Thymus (tissue), 11 donors: ENCODE results near the gene FCHO1. TPM values are rescaled to one million over a fixed set of nuclear protein-coding genes. Genes with fewer than 3 reads are reported as not detected.

Experiments used
- DNase-seq, 9 donors: peaks; one replicate each; pipeline ENCODE4 v3.0.0-alpha.2; 2013; ENCODE audit warnings: low spot score in 9 of 9, low read depth in 6 of 9, missing footprints in 1 of 9
- H3K27ac ChIP-seq, 2 donors: one replicate each; pipeline ENCODE4 v1.5.1; 2013; ENCODE audit warnings: control low read depth in 1 of 2, low read depth in 1 of 2, low read length in 1 of 2, mild to moderate bottlenecking in 1 of 2, moderate library complexity in 1 of 2
- H3K27me3 ChIP-seq, 2 donors: one replicate each; pipeline ENCODE4 v1.5.1; 2013; ENCODE audit warnings: low read length in 1 of 2; ENCODE audit not compliant: control insufficient read depth in 2 of 2, insufficient read depth in 1 of 2
- H3K36me3 ChIP-seq, 2 donors: one replicate each; pipeline ENCODE4 v1.5.1; 2013; ENCODE audit warnings: low read length in 1 of 2, mild to moderate bottlenecking in 1 of 2, moderate library complexity in 1 of 2; ENCODE audit not compliant: control insufficient read depth in 2 of 2, insufficient read depth in 2 of 2
- H3K4me1 ChIP-seq, 2 donors: one replicate each; pipeline ENCODE4 v1.5.1; 2013; ENCODE audit warnings: low read length in 2 of 2; ENCODE audit not compliant: control insufficient read depth in 2 of 2, insufficient read depth in 2 of 2
- H3K4me3 ChIP-seq, 2 donors: one replicate each; pipeline ENCODE4 v1.5.1; 2013; ENCODE audit warnings: low read length in 2 of 2, control low read depth in 1 of 2, mild to moderate bottlenecking in 1 of 2
- H3K9me3 ChIP-seq, 2 donors: one replicate each; pipeline ENCODE4 v1.5.1; 2013; ENCODE audit warnings: low read length in 1 of 2, mild to moderate bottlenecking in 1 of 2; ENCODE audit not compliant: control insufficient read depth in 2 of 2, insufficient read depth in 1 of 2
- WGBS: extraction: QIAGEN DNeasy Blood & Tissue Kit; methylation state at CpG from one replicate; pipeline ENCODE4 v1.1.7; 2013; 5-methylcytosine and 5-hydroxymethylcytosine counted together
- polyA plus RNA-seq: library from polyadenylated mRNA; stranded (reverse); fragments of 200-250 nt; gene quantifications from one replicate; pipeline ENCODE4 v1.2.3, GENCODE V29; 2013
- total RNA-seq: library from RNA; stranded (reverse); fragments of 120-200 nt; gene quantifications from one replicate; pipeline ENCODE4 v1.2.4, GENCODE V29; 2013
- donor health status: healthy.

Gene FCHO1
- total and polyA plus RNA-seq, 2 donors = 16.4 to 28.2 TPM

DNA sequence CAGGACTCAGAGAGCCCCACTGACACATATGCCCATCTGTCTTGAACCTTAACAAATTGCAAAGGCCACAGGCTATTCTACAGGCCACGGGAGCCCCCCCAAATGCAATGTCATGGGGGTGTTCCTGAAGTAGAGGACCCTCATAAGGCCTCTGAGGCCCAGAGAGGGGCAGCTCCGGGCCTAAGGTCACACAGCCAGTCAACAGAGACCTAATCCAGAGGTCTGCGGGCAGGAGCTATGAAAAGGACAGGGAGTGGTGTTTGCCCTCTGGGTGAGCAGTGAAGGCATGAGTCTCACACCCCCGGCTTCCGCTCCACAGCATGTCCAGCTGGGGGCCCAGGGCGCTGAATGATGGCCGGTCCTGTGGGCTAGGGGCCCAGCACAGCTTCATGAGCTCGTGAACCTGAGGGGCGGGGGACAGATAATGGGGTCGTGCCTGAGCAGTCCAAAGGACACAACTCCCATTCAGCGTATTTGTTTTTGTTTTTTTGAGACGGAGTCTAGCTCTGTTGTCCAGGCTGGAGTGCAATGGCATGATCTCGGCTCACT is 75.3 kb downstream of the FCHO1 start:
- H3K27ac ChIP-seq = no peak overlapping the region
- no peaks in the 10 kb centered on the region for H3K27me3 ChIP-seq
- peaks cover 0 to 6% of the 10 kb centered on the region in 2 donors for H3K9me3 ChIP-seq
- DNase-seq = no peak
- WGBS = 94% methylated on average over 13 of the region's 13 CpGs
- H3K36me3 ChIP-seq = peaks cover 15 to 23% of the 10 kb centered on the region in 2 donors
- no peak overlapping the region for H3K4me3 ChIP-seq
- no peaks in the 10 kb centered on the region for H3K4me1 ChIP-seq

DNA sequence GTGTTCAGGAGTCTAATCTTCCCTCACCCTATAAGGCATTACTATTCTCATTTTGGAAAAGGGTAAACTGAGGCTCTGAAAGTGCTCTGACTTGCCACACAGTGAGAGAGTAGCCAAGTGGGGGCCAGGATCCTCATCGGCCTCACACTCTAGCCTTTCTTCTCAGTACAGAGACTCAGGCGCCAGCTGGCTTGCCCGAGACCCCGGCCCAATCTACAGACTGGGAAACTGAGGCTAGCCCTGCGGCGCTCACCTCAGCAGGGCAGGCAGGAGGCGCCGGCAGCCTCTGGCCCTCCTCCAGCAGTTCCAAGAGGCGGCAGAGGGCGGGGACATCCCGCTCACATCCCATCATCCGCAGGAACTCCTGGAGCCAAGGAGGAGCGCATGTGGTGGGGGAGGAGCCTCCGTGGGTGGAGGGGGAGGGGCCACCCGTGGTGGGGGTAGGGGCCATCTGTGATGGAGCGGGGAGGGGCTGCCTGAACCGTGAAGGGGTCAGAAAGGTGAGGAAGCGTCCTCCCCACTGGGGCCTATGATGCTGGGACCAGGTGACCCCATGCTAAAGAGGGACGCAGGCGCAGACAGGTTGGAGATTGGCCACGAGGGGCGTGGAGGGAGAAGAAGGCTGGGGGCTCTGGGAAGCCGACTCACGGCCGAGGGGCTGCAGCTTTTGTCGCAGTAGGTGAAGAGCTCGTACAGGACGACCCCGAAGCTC is 78.7 kb downstream of the FCHO1 start:
- DNase-seq = no peak
- H3K9me3 ChIP-seq = peaks cover 0 to 6% of the 10 kb centered on the region in 2 donors
- no peaks in the 10 kb centered on the region for H3K4me1 ChIP-seq
- H3K4me3 ChIP-seq = no peak overlapping the region
- WGBS = 91% methylated on average over 29 of the region's 29 CpGs
- H3K27ac ChIP-seq = no peak overlapping the region
- H3K36me3 ChIP-seq = peaks cover 30 to 42% of the 10 kb centered on the region in 2 donors
- no peaks in the 10 kb centered on the region for H3K27me3 ChIP-seq

DNA sequence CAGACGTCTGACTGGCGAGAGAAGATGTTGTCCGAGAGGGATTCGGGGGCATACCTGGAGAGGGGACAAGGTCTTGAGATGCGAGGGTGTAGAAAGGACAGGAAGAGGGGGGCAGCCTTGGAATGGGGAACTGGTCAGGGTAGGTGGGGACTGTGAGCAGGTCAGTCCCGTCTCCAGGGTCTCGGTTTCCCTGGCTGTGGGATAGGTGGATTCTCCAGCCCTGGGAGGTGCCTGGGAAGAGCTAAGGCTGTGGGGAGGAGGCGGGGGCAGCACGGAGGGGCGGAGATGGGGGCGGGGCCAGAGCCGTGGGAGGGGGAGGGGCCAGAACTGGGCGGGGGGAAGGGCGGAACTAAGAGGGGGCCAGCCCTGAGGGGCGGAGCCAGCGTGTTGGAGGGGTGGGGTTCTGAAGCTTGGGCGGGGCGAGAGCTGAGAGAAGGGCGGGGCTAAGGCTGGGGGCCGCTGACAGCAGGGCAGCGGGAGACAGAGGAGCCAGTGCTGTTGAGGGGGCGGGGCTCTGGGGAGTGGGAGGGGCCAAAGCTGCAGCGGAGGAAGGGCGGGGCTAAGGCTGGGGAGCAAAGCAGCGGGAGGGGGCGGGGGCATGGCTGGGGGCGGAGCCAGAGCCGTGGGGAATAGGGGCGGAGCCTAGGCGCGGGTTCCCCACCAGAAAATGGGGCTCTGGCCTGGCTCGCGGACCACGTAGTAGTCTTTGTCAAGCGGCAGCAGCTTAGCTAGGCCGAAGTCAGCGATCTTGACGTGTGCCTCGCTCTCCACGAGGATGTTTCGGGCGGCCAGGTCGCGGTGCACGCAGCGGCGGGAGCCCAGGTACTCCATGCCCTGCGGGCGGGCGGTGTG is 79.5 kb downstream of the FCHO1 start:
- H3K4me3 ChIP-seq = no peak overlapping the region

DNA sequence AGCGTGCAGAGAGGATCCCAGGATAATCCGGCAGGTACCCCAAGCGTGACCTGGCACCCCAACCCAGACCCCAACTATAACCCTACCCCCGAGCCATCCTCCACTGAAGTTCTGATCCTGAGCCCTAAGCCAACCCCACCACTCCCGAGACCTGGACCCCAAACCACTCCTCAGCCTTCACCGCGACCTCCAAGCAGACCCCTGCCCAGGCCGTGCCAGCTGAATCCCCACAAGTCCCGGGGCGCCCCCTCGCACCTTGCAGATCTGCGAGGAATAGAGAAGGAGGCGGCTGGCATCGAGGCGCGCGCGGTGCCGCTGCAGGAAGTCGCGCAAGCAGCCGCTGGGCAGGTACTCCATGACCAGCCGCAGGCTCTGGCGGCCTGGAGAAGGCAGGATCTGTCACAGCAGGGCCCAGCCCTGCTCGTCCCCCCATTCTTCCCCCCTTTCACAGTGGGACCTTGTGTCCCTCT is 80.2 kb downstream of the FCHO1 start:
- WGBS = 95% methylated on average over 25 of the region's 25 CpGs
- Histone ChIP-seq H3K27me3 (no peaks in the 10 kb centered on the region), H3K9me3 (peaks cover 0 to 6% of the 10 kb centered on the region in 2 donors), H3K36me3 (peaks cover 27 to 54% of the 10 kb centered on the region in 2 donors), H3K27ac (no peak overlapping the region), H3K4me3 (no peak overlapping the region), H3K4me1 (no peaks in the 10 kb centered on the region)
- DNase-seq = no peak

More for the DNA sequence above, 79.5 kb downstream of the FCHO1 start:
- Histone ChIP-seq H3K9me3 (peaks cover 0 to 6% of the 10 kb centered on the region in 2 donors), H3K4me1 (no peaks in the 10 kb centered on the region), H3K27me3 (no peaks in the 10 kb centered on the region), H3K27ac (no peak overlapping the region), H3K36me3 (peaks cover 26 to 49% of the 10 kb centered on the region in 2 donors)
- 92% methylated on average over 50 of the region's 50 CpGs for WGBS
- DNase-seq = no peak

DNA sequence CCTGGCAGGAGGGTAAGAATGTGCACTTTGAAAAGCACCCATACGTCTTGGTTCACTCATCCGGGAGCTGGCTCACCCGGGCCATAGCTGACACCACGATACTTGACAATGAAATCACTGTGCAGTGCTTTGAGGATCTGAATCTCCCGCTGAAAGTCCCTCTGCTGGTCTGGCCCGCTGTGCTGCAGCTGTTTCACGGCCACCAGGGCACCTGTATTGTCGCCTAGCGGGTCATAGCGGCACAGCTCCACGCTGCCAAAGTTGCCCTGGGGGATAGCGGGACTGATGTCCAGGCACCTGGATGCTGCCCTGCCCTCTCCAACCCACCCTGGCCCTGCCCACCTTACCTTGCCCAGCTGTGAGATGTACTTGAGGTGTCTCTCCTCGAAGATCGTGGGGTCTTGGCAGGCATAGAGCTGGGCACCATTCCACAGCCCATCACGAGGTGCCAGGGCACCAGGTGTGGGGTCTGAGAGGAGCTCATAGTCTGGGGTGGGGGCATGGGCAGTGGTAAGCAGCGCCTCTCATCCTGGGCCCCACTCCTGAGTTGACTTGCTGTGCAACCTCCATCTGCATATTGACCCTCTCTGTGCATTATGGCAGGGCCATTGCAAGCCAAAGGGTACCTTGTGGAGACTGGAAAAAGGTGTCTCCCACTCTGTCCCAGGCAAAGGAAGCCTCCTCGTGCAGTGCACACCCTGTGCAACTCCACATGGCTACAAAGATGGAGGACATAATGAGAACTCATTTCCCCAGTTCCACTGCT is 81.3 kb downstream of the FCHO1 start:
- 97% methylated on average over 17 of the region's 17 CpGs for WGBS
- Histone ChIP-seq H3K9me3 (peaks cover 0 to 6% of the 10 kb centered on the region in 2 donors), H3K27ac (no peak overlapping the region), H3K36me3 (peaks cover 29 to 60% of the 10 kb centered on the region in 2 donors), H3K4me1 (no peaks in the 10 kb centered on the region), H3K27me3 (no peaks in the 10 kb centered on the region), H3K4me3 (no peak overlapping the region)
- DNase-seq = no peak

DNA sequence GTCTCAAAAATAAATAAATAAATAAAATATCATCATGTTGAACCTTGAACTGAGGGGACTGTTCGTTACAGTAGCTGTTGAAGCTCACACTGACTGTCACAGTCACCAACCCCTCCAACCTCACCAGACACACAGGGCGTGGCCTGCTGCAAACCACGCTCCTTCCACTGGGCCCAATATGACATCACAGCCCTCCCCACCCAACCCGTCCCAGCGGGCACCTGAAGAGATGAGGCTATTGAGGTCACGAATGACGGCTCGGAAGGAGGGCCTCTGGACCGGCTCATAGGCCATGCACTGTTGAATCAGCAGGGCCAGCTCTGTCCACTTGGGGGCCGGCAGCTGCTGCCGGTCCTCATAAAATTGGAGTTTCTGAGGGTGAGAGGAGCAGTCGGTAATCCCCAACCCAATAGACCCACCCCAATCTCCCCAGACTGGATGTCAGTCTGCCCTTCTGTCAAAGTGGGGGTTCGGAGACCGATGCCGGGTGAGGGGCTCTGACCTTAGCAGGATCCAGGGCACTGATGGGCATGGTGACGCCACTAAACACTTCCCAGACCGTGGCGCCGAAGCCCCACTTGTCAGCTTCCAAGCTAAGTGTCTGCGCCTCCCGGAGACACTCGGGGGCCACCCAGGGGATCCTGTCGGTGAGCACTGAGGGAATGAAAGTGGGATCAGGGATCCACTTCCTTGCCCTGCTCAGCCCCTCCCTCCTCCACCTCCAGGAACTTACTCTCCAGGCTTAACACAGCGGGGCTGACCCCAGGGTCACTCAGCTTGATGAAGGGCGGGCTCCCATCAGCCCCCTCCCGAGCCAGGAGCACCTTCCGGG is 83.3 kb downstream of the FCHO1 start:
- Histone ChIP-seq H3K27ac (no peak overlapping the region), H3K9me3 (peaks cover 0 to 6% of the 10 kb centered on the region in 2 donors), H3K27me3 (no peaks in the 10 kb centered on the region), H3K36me3 (peaks cover 46 to 72% of the 10 kb centered on the region in 2 donors), H3K4me1 (no peaks in the 10 kb centered on the region), H3K4me3 (no peak overlapping the region)
- WGBS = 97% methylated on average over 27 of the region's 27 CpGs
- no peak for DNase-seq

DNA sequence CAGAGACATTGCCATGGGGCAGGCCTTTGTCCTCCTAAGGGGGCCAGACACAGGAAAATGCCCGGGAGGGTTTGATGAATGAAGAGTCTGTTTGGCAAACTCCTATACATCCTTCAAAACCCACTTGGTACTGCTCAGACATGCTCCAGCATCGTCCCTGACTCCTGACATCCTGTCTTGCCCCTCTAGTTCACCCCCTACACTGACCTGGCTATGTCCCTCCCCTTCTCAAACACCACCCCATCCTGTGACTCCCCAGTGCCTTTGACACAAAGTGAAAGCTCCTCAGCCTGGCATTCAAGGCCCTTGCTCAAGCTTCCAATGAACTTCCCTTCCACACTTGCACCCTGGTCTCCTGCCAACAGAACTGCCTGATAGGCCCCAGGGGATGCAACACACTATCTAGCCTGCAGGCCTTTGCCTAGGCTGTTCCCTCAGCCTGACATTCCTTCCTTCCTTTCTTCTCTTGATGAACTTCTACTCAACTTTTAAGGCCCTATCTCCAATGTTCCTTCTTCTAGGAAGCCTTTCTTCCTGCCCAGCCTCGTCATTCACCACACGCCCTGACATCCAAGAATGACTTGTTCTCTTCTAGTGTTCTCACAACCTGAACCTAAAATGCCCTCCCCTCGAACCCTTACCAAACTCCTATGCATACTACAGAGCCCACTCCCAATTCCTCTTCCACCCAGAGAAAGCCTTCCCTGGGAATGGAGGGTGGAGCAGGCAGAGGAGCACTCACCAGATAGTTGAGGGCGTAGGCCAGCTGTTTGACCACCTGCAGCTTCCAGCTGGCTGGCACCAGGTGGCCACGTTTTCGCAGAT is 84.1 kb downstream of the FCHO1 start:
- no peaks in the 10 kb centered on the region for H3K27me3 ChIP-seq
- WGBS = 97% methylated on average over 8 of the region's 8 CpGs
- no peaks in the 10 kb centered on the region for H3K4me1 ChIP-seq
- H3K36me3 ChIP-seq = peaks cover 51 to 74% of the 10 kb centered on the region in 2 donors
- DNase-seq = no peak
- H3K4me3 ChIP-seq = no peak overlapping the region
- H3K27ac ChIP-seq = no peak overlapping the region
- peaks cover 0 to 6% of the 10 kb centered on the region in 2 donors for H3K9me3 ChIP-seq
